ENCODE measurements around the gene RGS6.

RGS6 gene

GRCh38 chr14:72247896-72248465 lies 315.8 kb downstream of the RGS6 start:
- no peak for DNase-seq (ENCODE audit: low read depth)

GRCh38 chr14:72253503-72253902 lies 321.3 kb downstream of the RGS6 start:
- DNase-seq (ENCODE audit: low read depth), result no peak

- no peak for DNase-seq (ENCODE audit: low read depth)
Observed at GRCh38 chr14:72254202-72254936, 322.1 kb downstream of the RGS6 start.

- DNase-seq (ENCODE audit: low read depth), result no peak
Observed at GRCh38 chr14:72254937-72255472, 322.8 kb downstream of the RGS6 start.

- DNase-seq (ENCODE audit: low read depth), result no peak
Observed at GRCh38 chr14:72256055-72256454, 323.8 kb downstream of the RGS6 start.

GRCh38 chr14:72261068-72261467 lies 328.8 kb downstream of the RGS6 start:
- DNase-seq (ENCODE audit: low read depth), result no peak

- DNase-seq (ENCODE audit: low read depth), result no peak
Observed at GRCh38 chr14:72262771-72263170, 330.5 kb downstream of the RGS6 start.

GRCh38 chr14:72264716-72265115 lies 332.5 kb downstream of the RGS6 start:
- no peak for DNase-seq (ENCODE audit: low read depth)

GRCh38 chr14:72270147-72270727 lies 338.0 kb downstream of the RGS6 start:
- DNase-seq (ENCODE audit: low read depth), result no peak

GRCh38 chr14:72270749-72271148 lies 338.5 kb downstream of the RGS6 start:
- no peak for DNase-seq (ENCODE audit: low read depth)

- no peak for DNase-seq (ENCODE audit: low read depth)
Observed at GRCh38 chr14:72275242-72275641, 343.0 kb downstream of the RGS6 start.

- no peak for DNase-seq (ENCODE audit: low read depth)
Observed at GRCh38 chr14:72278316-72278715, 346.1 kb downstream of the RGS6 start.

GRCh38 chr14:72284176-72284575 lies 351.9 kb downstream of the RGS6 start:
- DNase-seq (ENCODE audit: low read depth), result no peak

GRCh38 chr14:72290241-72290640 lies 358.0 kb downstream of the RGS6 start:
- no peak for DNase-seq (ENCODE audit: low read depth)

- DNase-seq (ENCODE audit: low read depth), result no peak
Observed at GRCh38 chr14:72291908-72292688, 359.9 kb downstream of the RGS6 start.

- DNase-seq (ENCODE audit: low read depth), result no peak
Observed at GRCh38 chr14:72292689-72293024, 360.4 kb downstream of the RGS6 start.

GRCh38 chr14:72301352-72301751 lies 369.1 kb downstream of the RGS6 start:
- no peak for DNase-seq (ENCODE audit: low read depth)

- DNase-seq (ENCODE audit: low read depth), result no peak
Observed at GRCh38 chr14:72303930-72304329, 371.7 kb downstream of the RGS6 start.

- no peak for DNase-seq (ENCODE audit: low read depth)
Observed at GRCh38 chr14:72305561-72305960, 373.3 kb downstream of the RGS6 start.

- no peak for DNase-seq (ENCODE audit: low read depth)
Observed at GRCh38 chr14:72308967-72309485, 376.8 kb downstream of the RGS6 start.

GRCh38 chr14:72311116-72311515 lies 378.9 kb downstream of the RGS6 start:
- no peak for DNase-seq (ENCODE audit: low read depth)

GRCh38 chr14:72311516-72311915 lies 379.3 kb downstream of the RGS6 start:
- DNase-seq (ENCODE audit: low read depth), result no peak

Measured in T follicular helper cell (primary cell).